H9 (cell line): ENCODE measurements around the gene GRHL3. TPM values are rescaled to one million over a fixed set of nuclear protein-coding genes. Genes with fewer than 3 reads are reported as not detected.

Experiments used
- DNase-seq: peaks from one replicate; pipeline ENCODE4 v3.0.0-alpha.2; 2017
- H2AFZ ChIP-seq: one replicate; pipeline ENCODE4 v1.6.1; 2013; ENCODE audit warnings: mild to moderate bottlenecking, low read length, control low read depth, moderate library complexity
- H2AK5ac ChIP-seq: 2 replicates; pipeline ENCODE4 v1.6.1; 2013; ENCODE audit warnings: low read length, control low read depth, mixed read lengths; ENCODE audit not compliant: insufficient read length
- H2BK120ac ChIP-seq: one replicate; pipeline ENCODE4 v1.6.1; 2013; ENCODE audit warnings: low read depth, mild to moderate bottlenecking, low read length, control low read depth, inconsistent platforms; ENCODE audit not compliant: poor library complexity, severe bottlenecking
- H2BK12ac ChIP-seq: 2 replicates; pipeline ENCODE4 v1.6.1; 2013; ENCODE audit warnings: low read length, control low read depth, mixed read lengths, low read depth; ENCODE audit not compliant: insufficient read length
- H2BK15ac ChIP-seq: 2 replicates; pipeline ENCODE4 v1.6.1; 2013; ENCODE audit warnings: low read depth, low read length, control low read depth
- H2BK20ac ChIP-seq: one replicate; pipeline ENCODE4 v1.6.1; 2013; ENCODE audit warnings: low read depth, mild to moderate bottlenecking, low read length, control low read depth, inconsistent platforms; ENCODE audit not compliant: poor library complexity, severe bottlenecking
- H2BK5ac ChIP-seq: 2 replicates; pipeline ENCODE4 v1.6.1; 2013; ENCODE audit warnings: low read length, control low read depth, mixed read lengths; ENCODE audit not compliant: insufficient read length
- H3K14ac ChIP-seq: 2 replicates; pipeline ENCODE4 v1.6.1; 2013; ENCODE audit warnings: low read length, control low read depth; ENCODE audit not compliant: insufficient read depth
- H3K18ac ChIP-seq: 2 replicates; pipeline ENCODE4 v1.6.1; 2013; ENCODE audit warnings: low read depth, mild to moderate bottlenecking, mixed read lengths, low read length, control low read depth; ENCODE audit not compliant: insufficient read length
- H3K23ac ChIP-seq: 2 replicates; pipeline ENCODE4 v1.6.1; 2013; ENCODE audit warnings: low read length, control low read depth, mixed read lengths, low read depth; ENCODE audit not compliant: insufficient read length
- H3K23me2 ChIP-seq: 2 replicates; pipeline ENCODE4 v1.6.1; 2013; ENCODE audit warnings: low read depth, mild to moderate bottlenecking, mixed read lengths, low read length, control low read depth; ENCODE audit not compliant: insufficient read length, poor library complexity, severe bottlenecking
- H3K27ac ChIP-seq: 2 replicates; pipeline ENCODE4 v1.5.1; 2013; ENCODE audit warnings: low read length, control low read depth, mixed read lengths, low read depth; ENCODE audit not compliant: insufficient read length
- H3K27me3 ChIP-seq: 2 replicates; pipeline ENCODE4 v1.6.1; 2013; ENCODE audit warnings: low read length, control low read depth, inconsistent platforms; ENCODE audit not compliant: insufficient read depth
- H3K4ac ChIP-seq: 2 replicates; pipeline ENCODE4 v1.6.1; 2013; ENCODE audit warnings: low read depth, mild to moderate bottlenecking, control low read depth, inconsistent platforms, low read length, moderate library complexity
- H3K4me1 ChIP-seq: 2 replicates; pipeline ENCODE4 v1.6.1; 2013; ENCODE audit warnings: low read length, control low read depth, inconsistent platforms; ENCODE audit not compliant: insufficient read depth
- H3K4me2 ChIP-seq: 2 replicates; pipeline ENCODE4 v1.6.1; 2013; ENCODE audit warnings: low read length, control low read depth, mixed read lengths; ENCODE audit not compliant: insufficient read length, insufficient read depth
- H3K56ac ChIP-seq: 2 replicates; pipeline ENCODE4 v1.6.1; 2013; ENCODE audit warnings: low read depth, mild to moderate bottlenecking, mixed read lengths, low read length, control low read depth; ENCODE audit not compliant: insufficient read length
- H3K79me1 ChIP-seq: 2 replicates; pipeline ENCODE4 v1.6.1; 2013; ENCODE audit warnings: low read depth, mild to moderate bottlenecking, moderate library complexity, low read length, control low read depth, inconsistent platforms; ENCODE audit not compliant: insufficient read depth, poor library complexity, severe bottlenecking
- H3K79me2 ChIP-seq: 2 replicates; pipeline ENCODE4 v1.6.1; 2013; ENCODE audit warnings: low read length, control low read depth, inconsistent platforms; ENCODE audit not compliant: insufficient read depth
- H3K9ac ChIP-seq: 2 replicates; pipeline ENCODE4 v1.6.1; 2013; ENCODE audit warnings: low read length, control low read depth, mixed read lengths; ENCODE audit not compliant: insufficient read length; ENCODE audit errors: extremely low read depth
- H3K9me3 ChIP-seq: one replicate; pipeline ENCODE4 v1.6.1; 2013; ENCODE audit warnings: low read depth, low read length, inconsistent platforms; ENCODE audit not compliant: control insufficient read depth
- H3T11ph ChIP-seq: one replicate; pipeline ENCODE4 v1.6.1; 2013; ENCODE audit warnings: mild to moderate bottlenecking, low read length, control low read depth, inconsistent platforms
- H4K20me1 ChIP-seq: one replicate; pipeline ENCODE4 v1.6.1; 2013; ENCODE audit not compliant: control insufficient read depth, insufficient read length, insufficient read depth
- H4K5ac ChIP-seq: 2 replicates; pipeline ENCODE4 v1.6.1; 2013; ENCODE audit warnings: low read depth, mild to moderate bottlenecking, mixed read lengths, low read length, control low read depth; ENCODE audit not compliant: insufficient read length
- H4K8ac ChIP-seq: replicated peaks from 2 replicates; pipeline ENCODE4 v1.6.1; 2013; ENCODE audit warnings: low read length, control low read depth, mixed read lengths, low read depth; ENCODE audit not compliant: insufficient read length
- H4K91ac ChIP-seq: 2 replicates; pipeline ENCODE4 v1.6.1; 2013; ENCODE audit warnings: low read depth, mild to moderate bottlenecking, moderate library complexity, mixed read lengths, low read length, control low read depth; ENCODE audit not compliant: insufficient read length
- H3K27ac Mint-ChIP-seq, 3 experiments: 2 replicates in 2 of 3; 3 replicates in 1 of 3; pipeline ENCODE4 v1.8.0; 2020 to 2021; ENCODE audit warnings: mixed read lengths in 3 of 3, mild to moderate bottlenecking in 1 of 3, moderate library complexity in 1 of 3
- H3K27me3 Mint-ChIP-seq: 2 replicates; pipeline ENCODE4 v1.8.0; 2021; ENCODE audit warnings: low read depth, mild to moderate bottlenecking, moderate library complexity, mixed read lengths
- H3K36me3 Mint-ChIP-seq, 3 experiments: 2 replicates in 2 of 3; 3 replicates in 1 of 3; pipeline ENCODE4 v1.8.0; 2020 to 2021; ENCODE audit warnings: low read depth in 3 of 3, mixed read lengths in 3 of 3; ENCODE audit not compliant: insufficient read depth in 1 of 3
- H3K4me1 Mint-ChIP-seq, 2 experiments: 2 replicates each; pipeline ENCODE4 v1.8.0; 2020; ENCODE audit warnings: mixed read lengths in 2 of 2
- H3K4me3 Mint-ChIP-seq, 2 experiments: 2 replicates in 1 of 2; 3 replicates in 1 of 2; pipeline ENCODE4 v1.8.0; 2020 to 2021; ENCODE audit warnings: mild to moderate bottlenecking in 2 of 2, mixed read lengths in 2 of 2, moderate library complexity in 1 of 2
- H3K9me3 Mint-ChIP-seq, 2 experiments: 2 replicates in 1 of 2; 3 replicates in 1 of 2; pipeline ENCODE4 v1.8.0; 2020; ENCODE audit warnings: mild to moderate bottlenecking in 2 of 2, mixed read lengths in 2 of 2, moderate library complexity in 1 of 2
- CTCF ChIP-seq: fragments of 200-600 bp; sonication (generic); conservative IDR thresholded peaks from 3 replicates; pipeline ENCODE4 v1.8.0; 2021; ENCODE audit warnings: antibody characterized with exemption, mild to moderate bottlenecking
- WGBS: extraction: QIAGEN DNeasy Blood & Tissue Kit; methylation state at CpG from one replicate; pipeline ENCODE4 v1.1.7; 2013; ENCODE audit warnings: missing lambda C conversion rate, low lambda C conversion rate, mixed read lengths; ENCODE audit not compliant: insufficient read length; ENCODE audit errors: extremely low coverage; 5-methylcytosine and 5-hydroxymethylcytosine counted together
- total RNA-seq: library from RNA; stranded (reverse); gene quantifications from 2 replicates; pipeline ENCODE4 v1.2.1, GENCODE V29; 2021

The GRHL3 gene
- total RNA-seq, 1 experiment from 2014 or later, result 3.5 TPM

GRCh38 chr1:24355466-24355865 lies 36.3 kb downstream of the GRHL3 start:
- WGBS, result no CpG with 5 or more reads among the region's 3 CpGs

More at GRCh38 chr1:24355466-24355865, 36.3 kb downstream of the GRHL3 start:
- no peak for TF ChIP-seq CTCF
- H4K5ac ChIP-seq, result no peak overlapping the region
- no peak overlapping the region for H3K4me2 ChIP-seq
- no peaks in the 10 kb centered on the region for H3K9me3 ChIP-seq
- H4K20me1 ChIP-seq, result no peaks in the 10 kb centered on the region
- DNase-seq, result no peak
- H3K4me1 ChIP-seq, result no peaks in the 10 kb centered on the region
- no peak overlapping the region; the same call in 1 of the 2 replicates for H3K14ac ChIP-seq
- H3K27ac ChIP-seq, result no peak overlapping the region
- H3K4ac ChIP-seq, result no peak overlapping the region
- peaks cover 4 to 9% (median 8%) of the 10 kb centered on the region in 3 experiments; a peak in 6 of 7 replicates for H3K36me3 Mint-ChIP-seq
- H3K4me3 Mint-ChIP-seq, result no peak overlapping the region
- H3T11ph ChIP-seq, result no peak overlapping the region
- no peaks in the 10 kb centered on the region for H3K4me1 Mint-ChIP-seq
- no peak overlapping the region for H2BK12ac ChIP-seq
- H2BK15ac ChIP-seq, result no peak overlapping the region
- no peak overlapping the region for H2BK5ac ChIP-seq
- H2BK20ac ChIP-seq, result no peak overlapping the region
- H4K8ac ChIP-seq, result no peak overlapping the region
- H3K23me2 ChIP-seq, result no peaks in the 10 kb centered on the region
- no peak overlapping the region for H2BK120ac ChIP-seq
- no peak overlapping the region for H3K27ac Mint-ChIP-seq
- no peaks in the 10 kb centered on the region for H3K79me2 ChIP-seq
- H3K56ac ChIP-seq, result no peak overlapping the region
- no peaks in the 10 kb centered on the region; the same call in 1 of the 2 replicates for H3K27me3 Mint-ChIP-seq
- no peak overlapping the region for H4K91ac ChIP-seq
- no peaks in the 10 kb centered on the region; a peak in 1 of 5 replicates for H3K9me3 Mint-ChIP-seq
- no peak overlapping the region for H3K9ac ChIP-seq
- H3K23ac ChIP-seq, result no peak overlapping the region
- no peak overlapping the region for H3K18ac ChIP-seq
- H2AFZ ChIP-seq, result no peak overlapping the region
- H3K27me3 ChIP-seq, result no peaks in the 10 kb centered on the region
- H2AK5ac ChIP-seq, result no peak overlapping the region
- no peaks in the 10 kb centered on the region for H3K79me1 ChIP-seq
